ENCODE data around the gene LRP5.

- TF ChIP-seq ZNF280B (CRISPR knock-in tag; IDR thresholded peaks at IDR 0.05) (no peak), SP1 (CRISPR knock-in tag; IDR thresholded peaks at IDR 0.05) (no peak), ZBTB8A (IDR thresholded peaks at IDR 0.05; ENCODE audit: partially characterized antibody) (no peak), PYGO2 (tag; IDR thresholded peaks at IDR 0.05) (no peak), CBX1 (IDR thresholded peaks at IDR 0.05; ENCODE audit: low read depth) (no peak)
Observed at GRCh38 chr11:68387840-68388239, 75.4 kb downstream of the LRP5 start.

Data from K562 (cell line).